ENCODE results near the gene ZNF213. TPM values are rescaled to one million over a fixed set of nuclear protein-coding genes. Genes with fewer than 3 reads are reported as not detected.

ZNF213 gene
- total and polyA plus RNA-seq, 5 experiments from 2014 or later = 0.27 to 9.2 (median 2.5) TPM

GRCh38 chr16:3182608-3183444 is 48.0 kb downstream of the ZNF213 start:
- H3K4me1 Mint-ChIP-seq = peaks cover 18 to 32% (median 25%) of the 10 kb centered on the region in 4 donors

GRCh38 chr16:3183445-3184139 is 48.8 kb downstream of the ZNF213 start:
- ATAC-seq (peak; percentile 19 to 25), DNase-seq (no peak)
- Mint-ChIP-seq H3K27me3 (peaks cover 37 to 79% (median 68%) of the 10 kb centered on the region in 5 donors), H3K27ac (peak overlapping the region in 3 of 10 donors; percentile 21 to 82 (median 65)), H3K36me3 (peaks cover 0 to 5% (median 4%) of the 10 kb centered on the region in 3 donors), H3K4me3 (peak overlapping the region; percentile 70 to 90 (median 84)), H3K4me1 (peaks cover 21 to 40% (median 28%) of the 10 kb centered on the region in 4 donors), H3K9me3 (peaks cover 0 to 14% (median 0%) of the 10 kb centered on the region in 9 donors)
- POLR2A ChIA-PET = interaction anchor here (0.6 to 3.2 kb wide), 17 partner anchors 12 to 317 kb away, joined by 3 to 22 read pairs (median 6); partner anchors contain the start of genes CLUAP1, NAA60, TIGD7 and ZNF200

More at GRCh38 chr16:3182608-3183444, 48.0 kb downstream of the ZNF213 start:
- Mint-ChIP-seq H3K36me3 (peaks cover 0 to 5% (median 4%) of the 10 kb centered on the region in 3 donors), H3K27ac (peak overlapping the region in 5 of 10 donors; percentile 24 to 85 (median 73)), H3K9me3 (peaks cover 0 to 14% (median 0%) of the 10 kb centered on the region in 9 donors), H3K4me3 (peak overlapping the region; percentile 70 to 90 (median 84)), H3K27me3 (peaks cover 38 to 83% (median 69%) of the 10 kb centered on the region in 5 donors)
- peak in 6 of 10 donors; percentile 15 to 79 (median 40) for DNase-seq
- ATAC-seq = peak; percentile 50 to 65
- POLR2A ChIA-PET = interaction anchor here (0.6 to 3.2 kb wide), 20 partner anchors 9 to 317 kb away, joined by 3 to 22 read pairs (median 6); partner anchors contain the start of genes CLUAP1, NAA60, TIGD7 and ZNF174

GRCh38 chr16:3186946-3187690 is 52.3 kb downstream of the ZNF213 start:
- ATAC-seq (no peak), DNase-seq (no peak)
- Mint-ChIP-seq H3K4me1 (peaks cover 31 to 66% (median 53%) of the 10 kb centered on the region in 4 donors), H3K36me3 (peaks cover 0 to 9% (median 4%) of the 10 kb centered on the region in 3 donors), H3K27ac (peak overlapping the region in 3 of 10 donors; percentile 35 to 96 (median 45)), H3K9me3 (peaks cover 0 to 22% (median 2%) of the 10 kb centered on the region in 9 donors), H3K4me3 (peak overlapping the region in 5 of 10 donors; percentile 73 to 86 (median 81)), H3K27me3 (peaks cover 32 to 81% (median 66%) of the 10 kb centered on the region in 5 donors)
- POLR2A ChIA-PET = interaction anchor here (0.5 to 2.9 kb wide), 10 partner anchors 22 to 272 kb away, joined by 3 to 13 read pairs (median 4); partner anchors contain the start of gene ZNF200

GRCh38 chr16:3187798-3188674 is 53.2 kb downstream of the ZNF213 start, which contains the start of gene OR1F1:
OR1F1 (plus strand) TSS chr16:3188204.
- peak within 1 kb of the TSS; percentile 65 to 86 (median 78) for H3K4me3 Mint-ChIP-seq
- H3K27me3 Mint-ChIP-seq = peaks cover 29 to 81% (median 60%) of the 10 kb centered on the region in 5 donors
- H3K4me1 Mint-ChIP-seq = peaks cover 28 to 58% (median 47%) of the 10 kb centered on the region in 4 donors
- H3K27ac Mint-ChIP-seq = peak within 1 kb of the TSS in 9 of 10 donors; percentile 43 to 96 (median 72)
- POLR2A ChIA-PET = interaction anchor here (0.5 to 2.9 kb wide), 12 partner anchors 21 to 271 kb away, joined by 3 to 13 read pairs (median 6); partner anchors contain the start of gene ZNF200
- ATAC-seq = peak; percentile 47 to 68
- peak in 9 of 10 donors; percentile 31 to 77 (median 65) for DNase-seq
- H3K36me3 Mint-ChIP-seq = peaks cover 0 to 9% (median 4%) of the 10 kb centered on the region in 3 donors
- H3K9me3 Mint-ChIP-seq = peaks cover 0 to 24% (median 2%) of the 10 kb centered on the region in 9 donors

- peaks cover 0 to 24% (median 2%) of the 10 kb centered on the region in 9 donors for H3K9me3 Mint-ChIP-seq
- H3K27ac Mint-ChIP-seq = peak overlapping the region in 3 of 10 donors; percentile 40 to 76 (median 60)
- POLR2A ChIA-PET = interaction anchor here (0.6 to 2.9 kb wide), 7 partner anchors 18 to 95 kb away, joined by 3 to 13 read pairs (median 5); partner anchors contain the start of gene ZNF263
Measured at GRCh38 chr16:3188675-3188924, 53.8 kb downstream of the ZNF213 start.

GRCh38 chr16:3188925-3189825 is 54.3 kb downstream of the ZNF213 start:
- H3K4me1 Mint-ChIP-seq = peaks cover 20 to 46% (median 36%) of the 10 kb centered on the region in 4 donors
- DNase-seq (peak in 4 of 10 donors; percentile 27 to 43 (median 35)), ATAC-seq (peak; percentile 41 to 46)
- peaks cover 31 to 81% (median 59%) of the 10 kb centered on the region in 5 donors for H3K27me3 Mint-ChIP-seq
- peaks cover 2 to 8% (median 5%) of the 10 kb centered on the region in 3 donors for H3K36me3 Mint-ChIP-seq
- H3K9me3 Mint-ChIP-seq = peaks cover 0 to 25% (median 2%) of the 10 kb centered on the region in 9 donors
- POLR2A ChIA-PET = interaction anchor here (0.6 to 2.9 kb wide), 8 partner anchors 18 to 94 kb away, joined by 3 to 13 read pairs (median 4); partner anchors contain the start of gene ZNF263
- H3K27ac Mint-ChIP-seq = peak overlapping the region; percentile 6 to 81 (median 46)
- peak overlapping the region; percentile 45 to 86 (median 76) for H3K4me3 Mint-ChIP-seq

More at GRCh38 chr16:3188675-3188924, 53.8 kb downstream of the ZNF213 start:
- Mint-ChIP-seq H3K4me3 (peak overlapping the region in 8 of 10 donors; percentile 73 to 86 (median 77)), H3K27me3 (peaks cover 28 to 81% (median 59%) of the 10 kb centered on the region in 5 donors), H3K4me1 (peaks cover 24 to 52% (median 42%) of the 10 kb centered on the region in 4 donors), H3K36me3 (peaks cover 2 to 9% (median 4%) of the 10 kb centered on the region in 3 donors)
- no peak for DNase-seq
- ATAC-seq = no peak

- peaks cover 0 to 21% (median 2%) of the 10 kb centered on the region in 9 donors for H3K9me3 Mint-ChIP-seq
- peaks cover 21 to 42% (median 34%) of the 10 kb centered on the region in 4 donors for H3K4me1 Mint-ChIP-seq
- H3K27ac Mint-ChIP-seq = peak overlapping the region in 8 of 10 donors; percentile 20 to 76 (median 49)
- ATAC-seq (no peak), DNase-seq (no peak)
- H3K4me3 Mint-ChIP-seq = peak overlapping the region; percentile 61 to 86 (median 77)
- POLR2A ChIA-PET = interaction anchor here (0.5 to 2.9 kb wide), 6 partner anchors 16 to 87 kb away, joined by 3 to 13 read pairs (median 4); no protein-coding TSS in a partner anchor
- H3K36me3 Mint-ChIP-seq = peaks cover 2 to 7% (median 4%) of the 10 kb centered on the region in 3 donors
- peaks cover 34 to 83% (median 62%) of the 10 kb centered on the region in 5 donors for H3K27me3 Mint-ChIP-seq
Measured at GRCh38 chr16:3189869-3190268, 55.0 kb downstream of the ZNF213 start.

GRCh38 chr16:3190949-3191353 is 56.1 kb downstream of the ZNF213 start:
- POLR2A ChIA-PET = interaction anchor here (0.7 to 1.8 kb wide), 4 partner anchors 22 to 253 kb away, joined by 3 to 8 read pairs (median 4); no protein-coding TSS in a partner anchor

More at GRCh38 chr16:3190949-3191353, 56.1 kb downstream of the ZNF213 start:
- peaks cover 35 to 88% (median 63%) of the 10 kb centered on the region in 5 donors for H3K27me3 Mint-ChIP-seq
- DNase-seq (peak in 3 of 10 donors; percentile 27 to 46 (median 32)), ATAC-seq (peak; percentile 31 to 49)
- peak overlapping the region; percentile 15 to 74 (median 58) for H3K4me3 Mint-ChIP-seq
- peak overlapping the region in 8 of 10 donors; percentile 0 to 57 (median 40) for H3K27ac Mint-ChIP-seq
- H3K4me1 Mint-ChIP-seq = peaks cover 21 to 42% (median 34%) of the 10 kb centered on the region in 4 donors
- H3K9me3 Mint-ChIP-seq = peaks cover 0 to 21% (median 2%) of the 10 kb centered on the region in 9 donors
- H3K36me3 Mint-ChIP-seq = peaks cover 2 to 7% (median 4%) of the 10 kb centered on the region in 3 donors

Measured in naive thymus-derived CD8-positive, alpha-beta T cell (primary cell).